GM12878 (cell line): ENCODE measurements around the gene TNXB. TPM values are rescaled to one million over a fixed set of nuclear protein-coding genes. Genes with fewer than 3 reads are reported as not detected.
A peak's percentile ranks its signal among the peaks of the same experiment; 100 is the strongest.

Experiments
- ATAC-seq: fragments of 200-7000 bp; cut with Tn5 transposase; 3 replicates; pipeline ENCODE4 v1.9.1; 2020; ENCODE audit warnings: mild to moderate bottlenecking, moderate library complexity
- BruUV-seq: library from RNA; stranded (reverse); fragments of 400-500 nt; replicated peaks from 2 replicates; lab custom pipeline; 2021; lab: Mats Ljungman, UMichigan
- CTCF ChIA-PET: fragments of 300-600 bp; sonication (Branson Sonifier 250); formaldehyde crosslinking; extraction: SDS; loops from one replicate; lab custom pipeline; 2021; ENCODE audit warnings: inconsistent platforms; lab: Yijun Ruan, JAX
- POLR2A ChIA-PET: fragments of 350-600 bp; formaldehyde crosslinking; extraction: SDS; loops from one replicate; lab custom pipeline; 2021; ENCODE audit warnings: inconsistent platforms; lab: Charles Lee
- RAD21 ChIA-PET: fragments of 300-600 bp; sonication (Branson Sonifier 250); formaldehyde crosslinking; loops from one replicate; lab custom pipeline; 2023; ENCODE audit warnings: antibody characterized with exemption; ENCODE audit not compliant: unreplicated experiment; lab: Charles Lee
- SMC1A ChIA-PET: fragments of 300-600 bp; sonication (Branson Sonifier 250); formaldehyde crosslinking; loops from one replicate; lab custom pipeline; 2023; ENCODE audit not compliant: unreplicated experiment, uncharacterized antibody; lab: Charles Lee
- DNase-seq: peaks from one replicate; pipeline ENCODE4 v3.0.0-alpha.2; 2011; ENCODE audit warnings: low read depth, low spot score
- FAIRE-seq: peaks from 3 replicates; lab custom pipeline; 2011; peaks lifted over from hg19 to GRCh38; lab: Jason Lieb, UNC
- H2AFZ ChIP-seq: 2 replicates; pipeline ENCODE4 v1.6.0; 2011; ENCODE audit warnings: low read depth, low read length, control low read depth; ENCODE audit not compliant: control insufficient read depth
- H3K27ac ChIP-seq: 2 replicates; pipeline ENCODE4 v1.5.1; 2011; ENCODE audit warnings: control low read depth; ENCODE audit not compliant: control insufficient read depth, insufficient read depth
- H3K27me3 ChIP-seq, 2 experiments: replicated peaks in 1 of 2; 2 replicates each; pipeline versions ENCODE4 v1.6.0 to v1.6.1; 2011; ENCODE audit warnings: low read length in 1 of 2; ENCODE audit not compliant: control insufficient read depth in 2 of 2, insufficient read depth in 2 of 2
- H3K36me3 ChIP-seq, 2 experiments: 2 replicates each; pipeline ENCODE4 v1.5.1; 2011; ENCODE audit warnings: low read length in 1 of 2; ENCODE audit not compliant: control insufficient read depth in 2 of 2, insufficient read depth in 2 of 2
- H3K4me1 ChIP-seq: 2 replicates; pipeline ENCODE4 v1.6.1; 2011; ENCODE audit warnings: mild to moderate bottlenecking, low read length, moderate library complexity, mixed read lengths; ENCODE audit not compliant: control insufficient read depth, insufficient read depth
- H3K4me2 ChIP-seq: 2 replicates; pipeline ENCODE4 v1.6.0; 2011; ENCODE audit warnings: control low read depth; ENCODE audit not compliant: control insufficient read depth, insufficient read depth
- H3K4me3 ChIP-seq: fragments of 200-600 bp; sonication (generic); 2 replicates; pipeline ENCODE4 v1.5.1; 2016
- H3K79me2 ChIP-seq: 2 replicates; pipeline ENCODE4 v1.6.0; 2011; ENCODE audit warnings: low read length; ENCODE audit not compliant: control insufficient read depth, insufficient read depth
- H3K9ac ChIP-seq: 2 replicates; pipeline ENCODE4 v1.8.0; 2011; ENCODE audit warnings: low read length, control low read depth, mixed read lengths; ENCODE audit not compliant: control insufficient read depth, insufficient read depth
- H3K9me3 ChIP-seq: replicated peaks from 3 replicates; pipeline ENCODE4 v1.5.1; 2011; ENCODE audit warnings: mild to moderate bottlenecking, low read length; ENCODE audit not compliant: control insufficient read depth, insufficient read depth
- H4K20me1 ChIP-seq: 2 replicates; pipeline ENCODE4 v1.6.0; 2011; ENCODE audit not compliant: control insufficient read depth, insufficient read depth
- CTCF ChIP-seq, 3 experiments: IDR thresholded peaks in 2 of 3; conservative IDR thresholded peaks in 1 of 3; 2 replicates each; pipeline ENCODE4 v1.5.1; 2011; ENCODE audit warnings: low read depth in 3 of 3, low read length in 3 of 3, mild to moderate bottlenecking in 3 of 3, control low read depth in 2 of 3, moderate library complexity in 2 of 3, inconsistent platforms in 1 of 3, mixed read lengths in 1 of 3; ENCODE audit not compliant: control insufficient read depth in 2 of 3, insufficient read depth in 1 of 3; ENCODE audit errors: extremely low read depth in 1 of 3
- RAD21 ChIP-seq: IDR thresholded peaks from 2 replicates; pipeline ENCODE4 v1.6.1; 2011; ENCODE audit warnings: mild to moderate bottlenecking, low read depth, low read length, moderate library complexity; ENCODE audit not compliant: insufficient read depth
- TCF3 ChIP-seq: IDR thresholded peaks from 2 replicates; pipeline ENCODE4 v1.6.1; 2012; ENCODE audit warnings: low read depth, mild to moderate bottlenecking, low read length, borderline replicate concordance; ENCODE audit not compliant: insufficient read depth
- TCF7 ChIP-seq: IDR thresholded peaks from 2 replicates; pipeline ENCODE4 v1.6.1; 2014; ENCODE audit warnings: antibody characterized with exemption, borderline replicate concordance
- WGBS: methylation state at CpG from one replicate; pipeline ENCODE4 v1.1.6; 2016; ENCODE audit warnings: low lambda C conversion rate; ENCODE audit not compliant: insufficient replicate concordance, insufficient coverage; ENCODE audit errors: missing lambda C conversion rate; 5-methylcytosine and 5-hydroxymethylcytosine counted together
- in situ Hi-C: fragments of 300-500 bp; cut with MboI; formaldehyde crosslinking; loops from 9 replicates; pipeline ENCODE4 v1.14.3; 2018; ENCODE audit warnings: mixed read lengths
- intact Hi-C: fragments of 100-400 bp; cut with micrococcal nuclease; formaldehyde crosslinking; loops from one replicate; pipeline ENCODE4 v1.14.2; 2022; ENCODE audit not compliant: unreplicated experiment
- polyA plus RNA-seq, 11 experiments: library from polyadenylated mRNA; depleted of rRNA in 4 of 11; unstranded in 6 of 11; stranded (reverse) in 5 of 11; fragments of >200 nt; fragmentation: Nextera tagmentation in 4 of 11; fragmentation: Illumina TruSeq in 1 of 11; extraction: Ambion mirVana in 4 of 11; extraction: Trizol in 1 of 11; gene quantifications; 1 replicate in 1 of 11; 2 replicates in 10 of 11; pipeline versions ENCODE4 v1.2.1 to v1.2.3, GENCODE V29; 2011 to 2016; ENCODE audit warnings: inconsistent platforms in 2 of 11, missing spikeins in 2 of 11, low read depth in 1 of 11
- total RNA-seq, 4 experiments: library from RNA; depleted of rRNA in 3 of 4; stranded (reverse); fragments of >200 nt in 3 of 4; fragmentation: Illumina TruSeq in 1 of 4; extraction: Trizol in 1 of 4; gene quantifications; 2 replicates each; pipeline versions ENCODE4 v1.2.1 to v1.2.3, GENCODE V29; 2013 to 2021

Gene TNXB
- total and polyA plus RNA-seq, 10 of the 15 experiments (the other 5 are each of a cell fraction or from before 2014, with no cell fraction given) = 0.03 to 2.5 (median 0.68) TPM; not detected in 2

- Histone ChIP-seq H2AFZ (no peak overlapping the region), H3K27me3 (no peaks in the 10 kb centered on the region), H3K27ac (no peak overlapping the region), H3K4me2 (no peak overlapping the region), H3K4me1 (no peaks in the 10 kb centered on the region), H3K9me3 (no peaks in the 10 kb centered on the region), H3K79me2 (no peaks in the 10 kb centered on the region), H3K9ac (no peak overlapping the region), H4K20me1 (no peaks in the 10 kb centered on the region), H3K4me3 (no peak overlapping the region), H3K36me3 (peaks cover 7 to 26% of the 10 kb centered on the region in 2 experiments)
- ChIA-PET SMC1A (interaction anchor here (1.4 to 1.7 kb wide), 2 partner anchors 12 to 79 kb away, joined by 5 read pairs; partner anchors contain the start of gene ATF6B), CTCF (interaction anchor here (1.0 to 3.3 kb wide), 4 partner anchors 12 to 79 kb away, joined by 3 to 48 read pairs (median 10); partner anchors contain the start of genes AGPAT1, ATF6B and FKBPL), RAD21 (no interaction called here), POLR2A (no interaction called here)
- 89% methylated on average over 7 of the region's 7 CpGs for WGBS
- ATAC-seq (peak; percentile 38; the same call in 1 of the 3 replicates), FAIRE-seq (no peak), DNase-seq (no peak)
- intact Hi-C loops = loop anchor here (5.0 to 10.0 kb wide), 2 partner anchors 126 to 668 kb away; no protein-coding TSS in a partner anchor
- BruUV-seq = no TSS peak
- no peak for TF ChIP-seq TCF7
- no peak for TF ChIP-seq TCF3
- TF ChIP-seq CTCF (IDR thresholded peaks at IDR 0.05 in 2 of 3, conservative IDR thresholded peaks at IDR 0.05 in 1 of 3; ENCODE audit: control insufficient read depth in 2 of 3, extremely low read depth in 1 of 3, insufficient read depth in 1 of 3, low read depth in 3 of 3, low read length in 3 of 3) = peak in 2 of 3 experiments; percentile 23 to 36; a peak in 1 of 6 replicates
- peak; percentile 17; the same call in 1 of the 2 replicates for TF ChIP-seq RAD21
- in situ Hi-C loops = no loop called here
Observed at GRCh38 chr6:32116674-32117073, 7.5 kb upstream of the TNXB start.
